ENCODE results near the gene TRIM4.

The TRIM4 gene

DNA sequence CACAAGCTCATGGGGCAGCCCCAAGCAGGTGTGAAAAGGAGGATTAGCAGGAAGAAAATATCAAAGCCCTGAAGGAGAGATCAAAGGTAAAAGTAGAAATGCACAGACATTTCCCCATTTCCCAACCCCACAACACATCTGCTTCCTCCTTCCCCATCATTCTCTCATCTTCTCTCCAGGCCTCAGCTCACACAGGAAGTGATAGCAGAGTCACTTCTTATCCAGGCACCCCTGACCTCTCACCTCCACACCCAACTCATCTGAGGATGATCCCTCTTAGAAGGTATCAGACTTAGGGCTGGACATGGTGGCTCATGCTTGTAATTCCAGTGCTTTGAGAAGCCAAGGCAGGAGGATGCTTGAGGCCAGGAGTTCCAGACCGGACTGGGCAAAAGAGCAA, 28.3 kb upstream of the TRIM4 start:
- ATAC-seq, result no peak

GRCh38 chr7:99944497-99945070, 25.3 kb upstream of the TRIM4 start:
- no peak for ATAC-seq
- TF ChIP-seq ZFP30 (CRISPR knock-in tag; IDR thresholded peaks at IDR 0.05), result no peak
- TF ChIP-seq PATZ1 (CRISPR knock-in tag; IDR thresholded peaks at IDR 0.05; ENCODE audit: borderline replicate concordance), result no peak
- no peak for TF ChIP-seq TCF4 (CRISPR knock-in tag; IDR thresholded peaks at IDR 0.05; ENCODE audit: borderline replicate concordance)
- no peak for TF ChIP-seq ESRRG (CRISPR knock-in tag; IDR thresholded peaks at IDR 0.05)
- TF ChIP-seq ISL1 (CRISPR knock-in tag; IDR thresholded peaks at IDR 0.05), result no peak
- TF ChIP-seq CSDC2 (CRISPR knock-in tag; IDR thresholded peaks at IDR 0.05), result no peak
- TF ChIP-seq OSR1 (CRISPR knock-in tag; IDR thresholded peaks at IDR 0.05), result no peak
- no peak for TF ChIP-seq PPARA (CRISPR knock-in tag; IDR thresholded peaks at IDR 0.05; ENCODE audit: borderline replicate concordance)
- no peak for TF ChIP-seq ARNTL (CRISPR knock-in tag; IDR thresholded peaks at IDR 0.05; ENCODE audit: borderline replicate concordance, low read depth)

More for the DNA sequence above, 28.3 kb upstream of the TRIM4 start:
- no peak for TF ChIP-seq CSRNP3 (CRISPR knock-in tag; IDR thresholded peaks at IDR 0.05)

- TF ChIP-seq PATZ1 (CRISPR knock-in tag; IDR thresholded peaks at IDR 0.05; ENCODE audit: borderline replicate concordance), result no peak
- TF ChIP-seq PPARA (CRISPR knock-in tag; IDR thresholded peaks at IDR 0.05; ENCODE audit: borderline replicate concordance), result no peak
- no peak for TF ChIP-seq OSR1 (CRISPR knock-in tag; IDR thresholded peaks at IDR 0.05)
- TF ChIP-seq TOX (CRISPR knock-in tag; IDR thresholded peaks at IDR 0.05; ENCODE audit: borderline replicate concordance), result no peak
- no peak for TF ChIP-seq ZFP30 (CRISPR knock-in tag; IDR thresholded peaks at IDR 0.05)
- TF ChIP-seq ESRRG (CRISPR knock-in tag; IDR thresholded peaks at IDR 0.05), result no peak
- no peak for TF ChIP-seq ZFP3 (CRISPR knock-in tag; IDR thresholded peaks at IDR 0.05)
- no peak for TF ChIP-seq CSDC2 (CRISPR knock-in tag; IDR thresholded peaks at IDR 0.05)
- TF ChIP-seq SNAI2 (CRISPR knock-in tag; IDR thresholded peaks at IDR 0.05), result no peak
- no peak for TF ChIP-seq CREB5 (CRISPR knock-in tag; IDR thresholded peaks at IDR 0.05; ENCODE audit: low read depth)
- TF ChIP-seq RARB (CRISPR knock-in tag; IDR thresholded peaks at IDR 0.05), result no peak
- TF ChIP-seq ZC3H10 (CRISPR knock-in tag; IDR thresholded peaks at IDR 0.05), result no peak
- no peak for TF ChIP-seq ISL1 (CRISPR knock-in tag; IDR thresholded peaks at IDR 0.05)
- no peak for TF ChIP-seq ZNF8 (CRISPR knock-in tag; IDR thresholded peaks at IDR 0.05)
- TF ChIP-seq, protein P1, sequence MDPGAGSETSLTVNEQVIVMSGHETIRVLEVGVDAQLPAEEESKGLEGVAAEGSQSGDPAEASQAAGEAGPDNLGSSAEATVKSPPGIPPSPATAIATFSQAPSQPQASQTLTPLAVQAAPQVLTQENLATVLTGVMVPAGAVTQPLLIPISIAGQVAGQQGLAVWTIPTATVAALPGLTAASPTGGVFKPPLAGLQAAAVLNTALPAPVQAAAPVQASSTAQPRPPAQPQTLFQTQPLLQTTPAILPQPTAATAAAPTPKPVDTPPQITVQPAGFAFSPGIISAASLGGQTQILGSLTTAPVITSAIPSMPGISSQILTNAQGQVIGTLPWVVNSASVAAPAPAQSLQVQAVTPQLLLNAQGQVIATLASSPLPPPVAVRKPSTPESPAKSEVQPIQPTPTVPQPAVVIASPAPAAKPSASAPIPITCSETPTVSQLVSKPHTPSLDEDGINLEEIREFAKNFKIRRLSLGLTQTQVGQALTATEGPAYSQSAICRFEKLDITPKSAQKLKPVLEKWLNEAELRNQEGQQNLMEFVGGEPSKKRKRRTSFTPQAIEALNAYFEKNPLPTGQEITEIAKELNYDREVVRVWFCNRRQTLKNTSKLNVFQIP (CRISPR knock-in tag; IDR thresholded peaks at IDR 0.05; ENCODE audit: borderline replicate concordance, low read depth), result no peak
- no peak for ATAC-seq
These were observed 24.5 kb upstream of the TRIM4 start for GRCh38 chr7:99943641-99944496.

DNA sequence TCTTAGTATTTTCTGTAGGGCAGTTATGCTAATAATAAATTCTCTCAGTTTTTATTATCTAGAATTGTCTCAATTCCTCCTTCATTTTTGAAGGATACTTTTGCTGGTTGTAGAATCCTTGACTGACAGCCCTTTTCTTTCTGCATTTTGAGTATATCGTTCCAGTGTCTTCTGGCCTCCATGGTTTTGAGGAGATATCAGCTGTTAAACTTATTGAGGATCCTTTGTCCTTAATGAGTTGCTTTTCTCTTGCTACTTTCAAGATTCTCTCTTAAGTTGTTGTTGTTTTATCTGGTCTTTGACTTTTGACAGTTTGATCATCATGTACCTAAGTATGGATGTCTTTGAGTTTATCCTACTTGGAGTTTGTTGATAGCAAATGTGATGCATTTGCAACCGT, 19.0 kb upstream of the TRIM4 start:
- ATAC-seq, result no peak
- TF ChIP-seq TSHZ2 (CRISPR knock-in tag; IDR thresholded peaks at IDR 0.05), result no peak
- no peak for TF ChIP-seq SNAI2 (CRISPR knock-in tag; IDR thresholded peaks at IDR 0.05)
- no peak for TF ChIP-seq PATZ1 (CRISPR knock-in tag; IDR thresholded peaks at IDR 0.05; ENCODE audit: borderline replicate concordance)
- no peak for TF ChIP-seq PPARA (CRISPR knock-in tag; IDR thresholded peaks at IDR 0.05; ENCODE audit: borderline replicate concordance)
